Activated T-helper 1 cell treated with anti-CD3 and anti-CD28 coated beads, Interleukin-12 subunit alpha, Interleukin-12 subunit beta, Interleukin-2, Interleukin-4 antibody, amounts not matched to agents 30 ng/mL and 10 ng/mL and 1 ng/mL, durations not matched to agents 14 hours and 24 hours and 36 hours (primary cell): ENCODE measurements around the gene MSL3B. TPM values are rescaled to one million over a fixed set of nuclear protein-coding genes. Genes with fewer than 3 reads are reported as not detected.

Experiments
- DNase-seq: peaks from one replicate; pipeline ENCODE4 v3.0.0; 2021; ENCODE audit warnings: low spot score
- H3K27ac Mint-ChIP-seq: one replicate; pipeline ENCODE4 v1.8.0; 2021; ENCODE audit warnings: mild to moderate bottlenecking, mixed read lengths
- H3K27me3 Mint-ChIP-seq: one replicate; pipeline ENCODE4 v1.8.0; 2022; ENCODE audit warnings: mild to moderate bottlenecking, moderate library complexity, mixed read lengths; ENCODE audit not compliant: insufficient read depth
- H3K36me3 Mint-ChIP-seq: one replicate; pipeline ENCODE4 v1.8.0; 2021; ENCODE audit warnings: low read depth, mixed read lengths
- H3K4me1 Mint-ChIP-seq: one replicate; pipeline ENCODE4 v1.8.0; 2021; ENCODE audit warnings: low read depth, mixed read lengths
- H3K4me3 Mint-ChIP-seq: one replicate; pipeline ENCODE4 v1.8.0; 2021; ENCODE audit warnings: mild to moderate bottlenecking, moderate library complexity, mixed read lengths
- H3K9me3 Mint-ChIP-seq: one replicate; pipeline ENCODE4 v1.8.0; 2021; ENCODE audit warnings: mixed read lengths
- intact Hi-C: fragments of 100-400 bp; cut with micrococcal nuclease; formaldehyde crosslinking; loops from one replicate; pipeline ENCODE4 v1.15.1; 2024
- total RNA-seq: library from RNA; stranded (reverse); gene quantifications from 2 replicates; pipeline ENCODE4 v1.2.3, GENCODE V29; 2022

MSL3B gene

GRCh38 chr2:233817995-233818638, 50.1 kb downstream of the MSL3B start:
- intact Hi-C loops = no loop called here
- H3K4me3 Mint-ChIP-seq = no peak overlapping the region
- no peak for DNase-seq

GRCh38 chr2:233817361-233817911, 50.8 kb downstream of the MSL3B start:
- Mint-ChIP-seq H3K36me3 (no peaks in the 10 kb centered on the region), H3K27ac (no peak overlapping the region), H3K9me3 (no peaks in the 10 kb centered on the region), H3K27me3 (peaks cover 10% of the 10 kb centered on the region), H3K4me1 (no peaks in the 10 kb centered on the region), H3K4me3 (no peak overlapping the region)
- no peak for DNase-seq
- intact Hi-C loops = no loop called here

More at GRCh38 chr2:233817995-233818638, 50.1 kb downstream of the MSL3B start:
- Mint-ChIP-seq H3K36me3 (no peaks in the 10 kb centered on the region), H3K27me3 (peaks cover 10% of the 10 kb centered on the region), H3K9me3 (no peaks in the 10 kb centered on the region), H3K27ac (no peak overlapping the region), H3K4me1 (no peaks in the 10 kb centered on the region)

- no peaks in the 10 kb centered on the region for H3K4me1 Mint-ChIP-seq
- H3K36me3 Mint-ChIP-seq = no peaks in the 10 kb centered on the region
- DNase-seq = no peak
- H3K9me3 Mint-ChIP-seq = no peaks in the 10 kb centered on the region
- peaks cover 10% of the 10 kb centered on the region for H3K27me3 Mint-ChIP-seq
- H3K27ac Mint-ChIP-seq = no peak overlapping the region
- H3K4me3 Mint-ChIP-seq = no peak overlapping the region
- intact Hi-C loops = no loop called here
Measured at GRCh38 chr2:233816771-233817170, 51.4 kb downstream of the MSL3B start.

- Mint-ChIP-seq H3K4me3 (no peak overlapping the region), H3K4me1 (no peaks in the 10 kb centered on the region), H3K9me3 (no peaks in the 10 kb centered on the region), H3K27me3 (peaks cover 10% of the 10 kb centered on the region), H3K36me3 (no peaks in the 10 kb centered on the region), H3K27ac (no peak overlapping the region)
- DNase-seq = no peak
- intact Hi-C loops = no loop called here
Measured at GRCh38 chr2:233816334-233816733, 51.9 kb downstream of the MSL3B start.

- Mint-ChIP-seq H3K36me3 (no peaks in the 10 kb centered on the region), H3K4me3 (no peak overlapping the region), H3K9me3 (no peaks in the 10 kb centered on the region), H3K27ac (no peak overlapping the region), H3K4me1 (no peaks in the 10 kb centered on the region), H3K27me3 (peaks cover 10% of the 10 kb centered on the region)
- DNase-seq = no peak
- intact Hi-C loops = no loop called here
Measured at GRCh38 chr2:233815861-233816260, 52.3 kb downstream of the MSL3B start.

Other genes with a start within 250 kb of the MSL3B start
- gene UGT1A10, start 231.9 kb downstream of the MSL3B start, total RNA-seq = not detected in 2 replicates
- not detected in 2 replicates for gene UGT1A9, start 196.5 kb downstream of the MSL3B start, total RNA-seq
- gene UGT1A7, start 186.5 kb downstream of the MSL3B start, total RNA-seq = not detected in 2 replicates
- gene UGT1A6, start 175.5 kb downstream of the MSL3B start, total RNA-seq = not detected in 2 replicates
- not detected in 2 replicates for gene UGT1A5, start 155.5 kb downstream of the MSL3B start, total RNA-seq
- gene UGT1A4, start 149.7 kb downstream of the MSL3B start, total RNA-seq = not detected in 2 replicates
- gene UGT1A3, start 139.3 kb downstream of the MSL3B start, total RNA-seq = not detected in 2 replicates
- not detected in 2 replicates for gene UGT1A1, start 108.1 kb downstream of the MSL3B start, total RNA-seq
- gene MROH2A, start 90.1 kb downstream of the MSL3B start, total RNA-seq = not detected in 2 replicates
- 38.2 and 40.4 TPM in 2 replicates for gene HJURP, start 13.9 kb downstream of the MSL3B start, total RNA-seq
- not detected in 2 replicates for gene TRPM8, start 49.0 kb upstream of the MSL3B start, total RNA-seq
- gene SPP2, start 182.3 kb upstream of the MSL3B start, total RNA-seq = not detected in 2 replicates